GM12874 (cell line): ENCODE results near the gene F10.

ENCODE experiments used
- TF ChIP-seq, protein P1 (sequence below): IDR thresholded peaks from 2 replicates; pipeline ENCODE4 v1.5.1; 2011; ENCODE audit warnings: low read depth, mild to moderate bottlenecking, control low read depth, low read length, moderate library complexity; ENCODE audit not compliant: insufficient read depth

Gene F10

DNA sequence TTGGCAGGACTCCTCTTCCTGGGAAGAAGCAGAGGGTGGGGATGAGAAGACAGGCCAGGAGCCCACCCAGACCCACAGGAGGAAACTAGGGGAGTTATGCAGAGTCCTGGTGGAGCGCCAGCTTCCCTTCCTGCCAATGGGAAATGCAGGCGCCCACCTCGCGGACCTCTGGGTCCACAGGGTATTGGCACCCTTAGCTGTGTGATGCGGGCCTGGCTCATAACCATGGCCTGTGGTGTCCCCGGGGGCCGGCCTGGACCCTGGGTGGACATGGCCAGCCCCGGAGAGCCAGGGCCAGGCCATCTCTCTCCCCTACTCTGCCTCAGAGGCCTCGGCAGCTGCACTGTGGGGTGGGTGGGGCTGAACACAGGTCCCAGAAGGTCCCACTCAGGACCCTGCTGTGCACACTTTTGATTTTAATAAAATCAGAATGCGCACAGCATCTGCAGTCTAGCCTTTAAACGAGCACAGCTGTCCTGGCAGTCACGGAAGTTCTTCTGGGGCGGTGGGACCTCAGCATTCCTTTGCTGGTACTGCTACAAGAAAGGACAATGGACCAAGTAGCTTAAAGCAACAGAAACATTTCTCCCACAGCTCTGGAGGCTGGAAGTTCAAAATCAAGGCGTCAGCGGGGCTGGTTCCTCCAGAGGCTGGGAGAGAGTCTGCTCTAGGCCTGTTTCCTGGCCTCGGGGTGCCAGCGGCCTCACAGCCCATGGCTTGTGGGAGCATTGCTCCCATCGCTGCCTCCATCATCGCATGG is 1.8 kb downstream of the F10 start:
- TF ChIP-seq, protein P1, sequence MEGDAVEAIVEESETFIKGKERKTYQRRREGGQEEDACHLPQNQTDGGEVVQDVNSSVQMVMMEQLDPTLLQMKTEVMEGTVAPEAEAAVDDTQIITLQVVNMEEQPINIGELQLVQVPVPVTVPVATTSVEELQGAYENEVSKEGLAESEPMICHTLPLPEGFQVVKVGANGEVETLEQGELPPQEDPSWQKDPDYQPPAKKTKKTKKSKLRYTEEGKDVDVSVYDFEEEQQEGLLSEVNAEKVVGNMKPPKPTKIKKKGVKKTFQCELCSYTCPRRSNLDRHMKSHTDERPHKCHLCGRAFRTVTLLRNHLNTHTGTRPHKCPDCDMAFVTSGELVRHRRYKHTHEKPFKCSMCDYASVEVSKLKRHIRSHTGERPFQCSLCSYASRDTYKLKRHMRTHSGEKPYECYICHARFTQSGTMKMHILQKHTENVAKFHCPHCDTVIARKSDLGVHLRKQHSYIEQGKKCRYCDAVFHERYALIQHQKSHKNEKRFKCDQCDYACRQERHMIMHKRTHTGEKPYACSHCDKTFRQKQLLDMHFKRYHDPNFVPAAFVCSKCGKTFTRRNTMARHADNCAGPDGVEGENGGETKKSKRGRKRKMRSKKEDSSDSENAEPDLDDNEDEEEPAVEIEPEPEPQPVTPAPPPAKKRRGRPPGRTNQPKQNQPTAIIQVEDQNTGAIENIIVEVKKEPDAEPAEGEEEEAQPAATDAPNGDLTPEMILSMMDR, result no peak

DNA sequence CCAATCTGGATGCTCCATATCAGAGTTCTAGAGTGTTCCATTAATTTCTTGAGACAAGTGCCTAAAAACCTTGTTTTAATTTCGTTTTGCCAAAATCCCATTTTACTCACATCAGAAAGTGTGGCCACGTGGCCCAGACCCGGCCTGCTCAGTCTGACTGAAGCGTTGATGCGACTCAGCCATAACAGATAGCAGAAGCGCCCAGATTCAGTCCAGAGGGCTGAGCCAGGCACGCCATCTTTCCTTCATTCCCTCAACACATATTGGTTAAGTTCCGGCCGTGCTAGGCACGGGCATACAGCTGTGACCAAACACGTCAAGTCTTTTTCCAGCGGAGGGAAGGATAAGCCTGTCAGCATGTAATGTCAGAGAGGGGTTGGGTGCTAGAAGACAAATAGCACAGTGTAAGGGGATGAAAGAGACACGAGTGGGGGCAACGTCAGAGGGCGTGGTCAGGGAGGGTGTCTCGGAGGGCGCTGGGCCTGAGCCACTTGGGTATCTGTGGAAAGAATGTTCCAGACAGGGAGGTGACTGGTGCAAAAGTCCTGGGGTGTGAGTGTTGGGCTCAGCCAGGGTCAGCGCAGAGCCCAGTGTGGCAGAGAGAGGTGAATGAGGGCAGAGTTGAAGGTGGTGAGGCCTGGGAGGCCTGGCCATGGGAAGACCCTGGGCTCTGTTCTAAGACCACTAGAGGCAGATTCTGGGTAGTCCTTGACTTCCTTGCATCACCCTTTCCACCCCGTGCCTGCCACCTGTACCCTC is 3.1 kb downstream of the F10 start:
- TF ChIP-seq, protein P1, result no peak

DNA sequence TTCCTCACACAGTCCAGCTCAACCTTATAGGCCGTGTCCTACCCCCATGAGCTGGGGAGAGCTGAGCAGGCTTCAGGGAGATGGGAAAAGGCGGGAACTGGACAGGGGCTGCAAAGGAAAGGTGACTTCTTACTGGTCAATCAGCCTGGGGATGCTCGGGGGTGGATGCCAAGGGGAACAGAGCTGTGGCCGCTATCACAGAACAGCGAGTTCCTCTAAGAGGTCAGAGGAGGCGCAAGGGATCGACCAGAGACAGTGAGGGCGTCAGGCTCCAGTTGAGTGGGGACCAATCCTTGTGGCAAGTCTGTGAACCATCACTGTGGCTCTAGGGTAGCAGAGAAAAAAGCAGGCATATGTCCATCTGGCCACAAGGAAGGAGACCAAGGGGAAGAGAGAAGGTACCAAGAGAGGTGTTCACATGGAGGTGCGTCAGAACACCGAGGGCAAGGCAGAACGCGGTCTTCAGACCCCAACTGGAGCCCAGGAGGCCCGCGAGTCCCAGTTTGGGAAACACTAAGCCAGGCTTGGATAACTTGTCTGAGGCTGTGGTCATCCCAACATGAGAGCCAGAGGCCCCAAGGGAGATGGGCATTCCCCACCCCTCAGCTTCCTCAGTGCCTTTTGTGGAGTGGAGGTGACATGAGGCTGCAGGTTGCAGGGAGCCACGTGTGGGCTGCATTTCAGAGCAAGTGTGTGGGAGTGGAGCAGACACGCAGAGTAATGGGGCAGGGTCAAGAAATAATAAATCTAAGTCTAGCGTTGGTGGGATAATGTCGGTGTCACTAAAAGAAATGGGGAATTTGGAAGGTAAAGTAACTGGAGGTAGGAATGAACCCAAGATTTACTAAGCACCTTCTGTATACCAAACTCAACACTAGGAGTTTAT is 3.9 kb downstream of the F10 start:
- TF ChIP-seq, protein P1, result no peak

DNA sequence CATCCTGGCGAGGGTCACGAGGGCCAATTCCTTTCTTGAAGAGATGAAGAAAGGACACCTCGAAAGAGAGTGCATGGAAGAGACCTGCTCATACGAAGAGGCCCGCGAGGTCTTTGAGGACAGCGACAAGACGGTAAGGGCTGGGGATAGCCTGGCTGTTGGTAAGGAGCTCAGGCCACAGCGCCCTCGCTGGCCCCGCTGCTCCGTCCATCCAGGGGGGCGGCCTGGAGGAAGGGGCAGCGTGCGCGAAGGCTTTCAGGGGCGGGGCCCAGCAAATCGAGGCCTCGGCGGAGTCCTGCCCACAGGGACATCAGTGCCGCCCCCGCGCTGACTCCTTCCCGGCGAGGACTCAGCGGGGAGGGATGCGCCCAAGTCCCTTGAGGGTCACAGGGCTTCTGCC is 6.9 kb downstream of the F10 start:
- TF ChIP-seq, protein P1, result no peak

DNA sequence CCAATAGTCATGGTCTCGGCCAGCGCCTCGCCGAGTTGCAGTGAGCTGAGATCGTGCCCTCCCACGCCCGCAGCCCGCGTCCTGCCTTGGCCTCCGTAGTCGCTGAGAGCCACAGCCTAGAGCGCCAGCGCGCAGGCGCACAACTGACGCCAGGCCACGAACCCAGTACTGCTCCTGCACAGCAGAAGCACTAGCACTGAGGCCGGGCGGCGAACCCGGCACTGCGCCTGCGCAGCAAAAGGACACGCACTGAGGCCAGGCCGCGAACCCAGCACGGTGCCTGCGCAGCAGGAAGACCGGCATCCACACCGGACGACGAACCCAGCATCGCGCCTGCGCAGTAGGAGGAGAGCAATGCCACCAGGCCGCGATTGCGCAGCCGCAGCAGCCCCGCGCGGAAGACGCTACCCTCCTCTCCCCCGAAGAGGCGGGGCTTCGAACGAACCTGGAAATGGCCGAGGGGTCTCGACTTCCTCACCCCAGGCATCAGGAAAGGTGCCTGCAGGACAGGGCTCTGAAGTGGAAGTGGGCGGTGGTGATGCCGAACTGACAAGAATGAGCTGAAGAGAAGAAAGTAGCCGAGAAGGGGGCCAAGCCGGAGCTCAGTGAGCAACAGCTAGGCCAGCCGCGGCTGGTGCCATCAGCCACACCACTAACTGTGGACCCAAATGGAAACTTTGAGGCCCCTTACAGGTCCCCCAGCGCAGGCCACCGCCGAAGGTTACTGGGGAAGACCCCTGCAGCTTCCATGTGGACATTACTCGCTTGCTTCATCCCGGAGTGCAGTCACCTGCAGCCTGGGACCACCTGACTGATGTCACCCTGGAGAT is 7.5 kb downstream of the F10 start:
- TF ChIP-seq, protein P1, result no peak

DNA sequence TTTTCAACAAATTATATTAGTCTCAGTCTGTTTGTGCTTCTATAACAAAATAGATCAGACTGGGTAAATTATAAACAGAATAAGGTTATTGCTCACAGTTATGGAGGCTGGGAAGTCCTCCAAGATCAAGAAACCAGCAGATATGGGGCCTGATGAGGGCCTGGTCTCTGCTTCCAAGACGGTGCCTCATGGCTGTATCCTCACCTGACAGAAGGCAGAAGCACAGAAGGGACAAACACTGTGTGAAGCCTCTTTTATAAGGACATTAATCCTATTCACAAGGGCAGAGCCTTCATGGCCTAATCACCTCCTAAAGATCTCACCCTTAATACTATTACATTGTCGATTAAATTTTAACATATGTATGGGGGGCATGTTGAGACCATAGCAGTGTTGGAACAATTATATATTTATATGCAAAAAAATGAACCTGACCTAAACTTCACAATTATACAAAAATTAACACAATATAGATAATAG is 12.7 kb downstream of the F10 start:
- TF ChIP-seq, protein P1, result no peak
